ENCODE results near the gene UBE2K. TPM values are rescaled to one million over a fixed set of nuclear protein-coding genes. Genes with fewer than 3 reads are reported as not detected.
"Not testable (repeated sequence)": the region's sequence is repeated elsewhere in the genome, so short reads cannot be mapped to it uniquely, and the experiment has no call there.

The UBE2K gene
- total RNA-seq, 1 experiment from 2014 or later = 38.9 TPM

- H3K4me2 ChIP-seq (ENCODE audit: low read length) = no peak overlapping the region
- intact Hi-C loops (cut with micrococcal nuclease) = no loop called here
- H3K9me3 ChIP-seq (ENCODE audit: low read length) = no peaks in the 10 kb centered on the region
- ChIA-PET POLR2A (ENCODE audit: unreplicated experiment) (no interaction called here), CTCF (no interaction called here)
- H3K4me3 ChIP-seq (ENCODE audit: low read length) = no peak overlapping the region
- no peak overlapping the region for H3K9ac ChIP-seq (ENCODE audit: low read length)
- no peaks in the 10 kb centered on the region for H3K79me2 ChIP-seq (ENCODE audit: low read length)
- H4K20me1 ChIP-seq (ENCODE audit: low read length) = no peaks in the 10 kb centered on the region
- DNase-seq (no peak), ATAC-seq (no peak)
- TF ChIP-seq EZH2phosphoT487 (IDR thresholded peaks at IDR 0.05; ENCODE audit: borderline replicate concordance, low read length) (no peak), CTCF (conservative IDR thresholded peaks at IDR 0.05; ENCODE audit: low read depth, low read length) (no peak), EZH2 (IDR thresholded peaks at IDR 0.05; ENCODE audit: low read length, unreplicated experiment) (no peak)
- H3K4me1 ChIP-seq (ENCODE audit: insufficient read depth, low read length) = no peaks in the 10 kb centered on the region
- no peaks in the 10 kb centered on the region for H3K9me2 ChIP-seq (replicated peaks; ENCODE audit: low read length)
- H3F3A ChIP-seq (ENCODE audit: low read length, unreplicated experiment) = no peaks in the 10 kb centered on the region
- no peak overlapping the region for H3K27ac ChIP-seq (ENCODE audit: low read length)
- no peak overlapping the region for H2AFZ ChIP-seq (ENCODE audit: low read length)
- no peaks in the 10 kb centered on the region for H3K27me3 ChIP-seq (ENCODE audit: low read length)
- BruUV-seq (replicated peaks) = no TSS peak
- no peaks in the 10 kb centered on the region for H3K36me3 ChIP-seq (ENCODE audit: low read depth, low read length)
These were observed 48.9 kb upstream of the UBE2K start for GRCh38 chr4:39648827-39649558.

- H3F3A ChIP-seq (ENCODE audit: low read length, unreplicated experiment) = no peaks in the 10 kb centered on the region
- TF ChIP-seq EZH2phosphoT487 (IDR thresholded peaks at IDR 0.05; ENCODE audit: borderline replicate concordance, low read length) (no peak), CTCF (conservative IDR thresholded peaks at IDR 0.05; ENCODE audit: low read depth, low read length) (no peak), EZH2 (IDR thresholded peaks at IDR 0.05; ENCODE audit: low read length, unreplicated experiment) (no peak)
- ChIA-PET CTCF (no interaction called here), POLR2A (ENCODE audit: unreplicated experiment) (no interaction called here)
- H3K4me2 ChIP-seq (ENCODE audit: low read length) = no peak overlapping the region
- H3K36me3 ChIP-seq (ENCODE audit: low read depth, low read length) = no peaks in the 10 kb centered on the region
- H3K27me3 ChIP-seq (ENCODE audit: low read length) = no peaks in the 10 kb centered on the region
- H3K9ac ChIP-seq (ENCODE audit: low read length) = no peak overlapping the region
- DNase-seq = no peak
- H2AFZ ChIP-seq (ENCODE audit: low read length) = no peak overlapping the region
- no peak overlapping the region for H3K4me3 ChIP-seq (ENCODE audit: low read length)
- no peak for ATAC-seq
- no peaks in the 10 kb centered on the region for H4K20me1 ChIP-seq (ENCODE audit: low read length)
- BruUV-seq (replicated peaks) = no TSS peak
- no peaks in the 10 kb centered on the region for H3K79me2 ChIP-seq (ENCODE audit: low read length)
- intact Hi-C loops (cut with micrococcal nuclease) = no loop called here
- H3K4me1 ChIP-seq (ENCODE audit: insufficient read depth, low read length) = no peaks in the 10 kb centered on the region
- H3K9me2 ChIP-seq (replicated peaks; ENCODE audit: low read length) = no peaks in the 10 kb centered on the region
- no peak overlapping the region for H3K27ac ChIP-seq (ENCODE audit: low read length)
- H3K9me3 ChIP-seq (ENCODE audit: low read length) = no peaks in the 10 kb centered on the region
These were observed 48.2 kb upstream of the UBE2K start for GRCh38 chr4:39649639-39650265.

- H3K79me2 ChIP-seq (ENCODE audit: low read length); H3K27me3 ChIP-seq (ENCODE audit: low read length); H3K27ac ChIP-seq (ENCODE audit: low read length); H3K9me3 ChIP-seq (ENCODE audit: low read length); POLR2A ChIA-PET (ENCODE audit: unreplicated experiment); DNase-seq; BruUV-seq (replicated peaks); H3K9me2 ChIP-seq (replicated peaks; ENCODE audit: low read length); H3K4me1 ChIP-seq (ENCODE audit: insufficient read depth, low read length); ATAC-seq; H2AFZ ChIP-seq (ENCODE audit: low read length); intact Hi-C loops (cut with micrococcal nuclease); H3K9ac ChIP-seq (ENCODE audit: low read length); H3K36me3 ChIP-seq (ENCODE audit: low read depth, low read length); H3K4me2 ChIP-seq (ENCODE audit: low read length); H3F3A ChIP-seq (ENCODE audit: low read length, unreplicated experiment); H4K20me1 ChIP-seq (ENCODE audit: low read length); H3K4me3 ChIP-seq (ENCODE audit: low read length); CTCF ChIA-PET: not testable (repeated sequence)
These were observed 46.4 kb upstream of the UBE2K start for GRCh38 chr4:39651586-39651985.

All from PC-3 (cell line).